GM12878 (cell line): ENCODE results near the gene BMPR1B. TPM values are rescaled to one million over a fixed set of nuclear protein-coding genes. Genes with fewer than 3 reads are reported as not detected.

Source experiments
- ATAC-seq: fragments of 200-7000 bp; cut with Tn5 transposase; 3 replicates; pipeline ENCODE4 v1.9.1; 2020; ENCODE audit warnings: mild to moderate bottlenecking, moderate library complexity
- BruUV-seq: library from RNA; stranded (reverse); fragments of 400-500 nt; replicated peaks from 2 replicates; lab custom pipeline; 2021; lab: Mats Ljungman, UMichigan
- CTCF ChIA-PET: fragments of 300-600 bp; sonication (Branson Sonifier 250); formaldehyde crosslinking; extraction: SDS; loops from one replicate; lab custom pipeline; 2021; ENCODE audit warnings: inconsistent platforms; lab: Yijun Ruan, JAX
- POLR2A ChIA-PET: fragments of 350-600 bp; formaldehyde crosslinking; extraction: SDS; loops from one replicate; lab custom pipeline; 2021; ENCODE audit warnings: inconsistent platforms; lab: Charles Lee
- RAD21 ChIA-PET: fragments of 300-600 bp; sonication (Branson Sonifier 250); formaldehyde crosslinking; loops from one replicate; lab custom pipeline; 2023; ENCODE audit warnings: antibody characterized with exemption; ENCODE audit not compliant: unreplicated experiment; lab: Charles Lee
- SMC1A ChIA-PET: fragments of 300-600 bp; sonication (Branson Sonifier 250); formaldehyde crosslinking; loops from one replicate; lab custom pipeline; 2023; ENCODE audit not compliant: unreplicated experiment, uncharacterized antibody; lab: Charles Lee
- DNase-seq: peaks from one replicate; pipeline ENCODE4 v3.0.0-alpha.2; 2011; ENCODE audit warnings: low read depth, low spot score
- FAIRE-seq: peaks from 3 replicates; lab custom pipeline; 2011; peaks lifted over from hg19 to GRCh38; lab: Jason Lieb, UNC
- H2AFZ ChIP-seq: 2 replicates; pipeline ENCODE4 v1.6.0; 2011; ENCODE audit warnings: low read depth, low read length, control low read depth; ENCODE audit not compliant: control insufficient read depth
- H3K27ac ChIP-seq: 2 replicates; pipeline ENCODE4 v1.5.1; 2011; ENCODE audit warnings: control low read depth; ENCODE audit not compliant: control insufficient read depth, insufficient read depth
- H3K27me3 ChIP-seq, 2 experiments: replicated peaks in 1 of 2; 2 replicates each; pipeline versions ENCODE4 v1.6.0 to v1.6.1; 2011; ENCODE audit warnings: low read length in 1 of 2; ENCODE audit not compliant: control insufficient read depth in 2 of 2, insufficient read depth in 2 of 2
- H3K36me3 ChIP-seq, 2 experiments: 2 replicates each; pipeline ENCODE4 v1.5.1; 2011; ENCODE audit warnings: low read length in 1 of 2; ENCODE audit not compliant: control insufficient read depth in 2 of 2, insufficient read depth in 2 of 2
- H3K4me1 ChIP-seq: 2 replicates; pipeline ENCODE4 v1.6.1; 2011; ENCODE audit warnings: mild to moderate bottlenecking, low read length, moderate library complexity, mixed read lengths; ENCODE audit not compliant: control insufficient read depth, insufficient read depth
- H3K4me2 ChIP-seq: 2 replicates; pipeline ENCODE4 v1.6.0; 2011; ENCODE audit warnings: control low read depth; ENCODE audit not compliant: control insufficient read depth, insufficient read depth
- H3K4me3 ChIP-seq: fragments of 200-600 bp; sonication (generic); 2 replicates; pipeline ENCODE4 v1.5.1; 2016
- H3K79me2 ChIP-seq: 2 replicates; pipeline ENCODE4 v1.6.0; 2011; ENCODE audit warnings: low read length; ENCODE audit not compliant: control insufficient read depth, insufficient read depth
- H3K9ac ChIP-seq: 2 replicates; pipeline ENCODE4 v1.8.0; 2011; ENCODE audit warnings: low read length, control low read depth, mixed read lengths; ENCODE audit not compliant: control insufficient read depth, insufficient read depth
- H3K9me3 ChIP-seq: replicated peaks from 3 replicates; pipeline ENCODE4 v1.5.1; 2011; ENCODE audit warnings: mild to moderate bottlenecking, low read length; ENCODE audit not compliant: control insufficient read depth, insufficient read depth
- H4K20me1 ChIP-seq: 2 replicates; pipeline ENCODE4 v1.6.0; 2011; ENCODE audit not compliant: control insufficient read depth, insufficient read depth
- ATF7 ChIP-seq: fragments of 450-650 bp; IDR thresholded peaks from 2 replicates; pipeline ENCODE4 v1.6.1; 2016; ENCODE audit warnings: low read depth, mild to moderate bottlenecking
- CEBPB ChIP-seq, 2 experiments: fragments of 150-350 bp in 1 of 2; IDR thresholded peaks; 2 replicates each; pipeline ENCODE4 v1.6.1; 2012 to 2014; ENCODE audit warnings: low read depth in 2 of 2, low read length in 2 of 2, borderline replicate concordance in 1 of 2, inconsistent platforms in 1 of 2
- CEBPZ ChIP-seq: fragments of 150-350 bp; IDR thresholded peaks from 2 replicates; pipeline ENCODE4 v1.6.1; 2016; ENCODE audit warnings: low read depth, low read length
- HDAC2 ChIP-seq: fragments of 200-600 bp; sonication (generic); IDR thresholded peaks from 2 replicates; pipeline ENCODE4 v1.6.1; 2017
- IRF3 ChIP-seq: fragments of 450-650 bp; IDR thresholded peaks from 2 replicates; pipeline ENCODE4 v1.6.1; 2014; ENCODE audit warnings: mild to moderate bottlenecking
- MXI1 ChIP-seq: fragments of 150-350 bp; IDR thresholded peaks from 2 replicates; pipeline ENCODE4 v1.6.1; 2011; ENCODE audit warnings: low read depth, mild to moderate bottlenecking, inconsistent platforms, low read length, improper control_type of control experiment
- MYB ChIP-seq: fragments of 150-350 bp; IDR thresholded peaks from 2 replicates; pipeline ENCODE4 v1.6.1; 2014; ENCODE audit warnings: mild to moderate bottlenecking, low read depth, low read length, borderline replicate concordance
- RELA ChIP-seq: fragments of 450-650 bp; IDR thresholded peaks from 2 replicates; pipeline ENCODE4 v1.8.0; 2014; ENCODE audit warnings: borderline replicate concordance; ENCODE audit not compliant: partially characterized antibody
- SMAD5 ChIP-seq: IDR thresholded peaks from 2 replicates; pipeline ENCODE4 v1.6.1; 2016; ENCODE audit warnings: antibody characterized with exemption, low read depth
- SMARCA5 ChIP-seq: fragments of 450-650 bp; IDR thresholded peaks from 2 replicates; pipeline ENCODE4 v1.6.1; 2017; ENCODE audit warnings: mild to moderate bottlenecking
- SUZ12 ChIP-seq: fragments of 200-600 bp; sonication (generic); IDR thresholded peaks from one replicate; pipeline ENCODE4 v1.6.1; 2018; ENCODE audit warnings: antibody characterized with exemption, mild to moderate bottlenecking; ENCODE audit not compliant: unreplicated experiment
- WGBS: methylation state at CpG from one replicate; pipeline ENCODE4 v1.1.6; 2016; ENCODE audit warnings: low lambda C conversion rate; ENCODE audit not compliant: insufficient replicate concordance, insufficient coverage; ENCODE audit errors: missing lambda C conversion rate; 5-methylcytosine and 5-hydroxymethylcytosine counted together
- in situ Hi-C: fragments of 300-500 bp; cut with MboI; formaldehyde crosslinking; loops from 9 replicates; pipeline ENCODE4 v1.14.3; 2018; ENCODE audit warnings: mixed read lengths
- intact Hi-C: fragments of 100-400 bp; cut with micrococcal nuclease; formaldehyde crosslinking; loops from one replicate; pipeline ENCODE4 v1.14.2; 2022; ENCODE audit not compliant: unreplicated experiment
- polyA plus RNA-seq, 11 experiments: library from polyadenylated mRNA; depleted of rRNA in 4 of 11; unstranded in 6 of 11; stranded (reverse) in 5 of 11; fragments of >200 nt; fragmentation: Nextera tagmentation in 4 of 11; fragmentation: Illumina TruSeq in 1 of 11; extraction: Ambion mirVana in 4 of 11; extraction: Trizol in 1 of 11; gene quantifications; 1 replicate in 1 of 11; 2 replicates in 10 of 11; pipeline versions ENCODE4 v1.2.1 to v1.2.3, GENCODE V29; 2011 to 2016; ENCODE audit warnings: inconsistent platforms in 2 of 11, missing spikeins in 2 of 11, low read depth in 1 of 11
- total RNA-seq, 4 experiments: library from RNA; depleted of rRNA in 3 of 4; stranded (reverse); fragments of >200 nt in 3 of 4; fragmentation: Illumina TruSeq in 1 of 4; extraction: Trizol in 1 of 4; gene quantifications; 2 replicates each; pipeline versions ENCODE4 v1.2.1 to v1.2.3, GENCODE V29; 2013 to 2021
- TF ChIP-seq, protein P1 (sequence below): fragments of 450-650 bp; IDR thresholded peaks from 2 replicates; pipeline ENCODE4 v1.6.1; 2017; ENCODE audit warnings: mild to moderate bottlenecking, moderate library complexity

BMPR1B gene
- total and polyA plus RNA-seq, 10 of the 15 experiments (the other 5 are each of a cell fraction or from before 2014, with no cell fraction given), result not detected

- TF ChIP-seq, protein P1, sequence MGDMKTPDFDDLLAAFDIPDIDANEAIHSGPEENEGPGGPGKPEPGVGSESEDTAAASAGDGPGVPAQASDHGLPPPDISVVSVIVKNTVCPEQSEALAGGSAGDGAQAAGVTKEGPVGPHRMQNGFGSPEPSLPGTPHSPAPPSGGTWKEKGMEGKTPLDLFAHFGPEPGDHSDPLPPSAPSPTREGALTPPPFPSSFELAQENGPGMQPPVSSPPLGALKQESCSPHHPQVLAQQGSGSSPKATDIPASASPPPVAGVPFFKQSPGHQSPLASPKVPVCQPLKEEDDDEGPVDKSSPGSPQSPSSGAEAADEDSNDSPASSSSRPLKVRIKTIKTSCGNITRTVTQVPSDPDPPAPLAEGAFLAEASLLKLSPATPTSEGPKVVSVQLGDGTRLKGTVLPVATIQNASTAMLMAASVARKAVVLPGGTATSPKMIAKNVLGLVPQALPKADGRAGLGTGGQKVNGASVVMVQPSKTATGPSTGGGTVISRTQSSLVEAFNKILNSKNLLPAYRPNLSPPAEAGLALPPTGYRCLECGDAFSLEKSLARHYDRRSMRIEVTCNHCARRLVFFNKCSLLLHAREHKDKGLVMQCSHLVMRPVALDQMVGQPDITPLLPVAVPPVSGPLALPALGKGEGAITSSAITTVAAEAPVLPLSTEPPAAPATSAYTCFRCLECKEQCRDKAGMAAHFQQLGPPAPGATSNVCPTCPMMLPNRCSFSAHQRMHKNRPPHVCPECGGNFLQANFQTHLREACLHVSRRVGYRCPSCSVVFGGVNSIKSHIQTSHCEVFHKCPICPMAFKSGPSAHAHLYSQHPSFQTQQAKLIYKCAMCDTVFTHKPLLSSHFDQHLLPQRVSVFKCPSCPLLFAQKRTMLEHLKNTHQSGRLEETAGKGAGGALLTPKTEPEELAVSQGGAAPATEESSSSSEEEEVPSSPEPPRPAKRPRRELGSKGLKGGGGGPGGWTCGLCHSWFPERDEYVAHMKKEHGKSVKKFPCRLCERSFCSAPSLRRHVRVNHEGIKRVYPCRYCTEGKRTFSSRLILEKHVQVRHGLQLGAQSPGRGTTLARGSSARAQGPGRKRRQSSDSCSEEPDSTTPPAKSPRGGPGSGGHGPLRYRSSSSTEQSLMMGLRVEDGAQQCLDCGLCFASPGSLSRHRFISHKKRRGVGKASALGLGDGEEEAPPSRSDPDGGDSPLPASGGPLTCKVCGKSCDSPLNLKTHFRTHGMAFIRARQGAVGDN, result no peak
- TF ChIP-seq CEBPZ, result no peak
Observed at GRCh38 chr4:95086551-95086950, 328.8 kb downstream of the BMPR1B start (continued).

DNA sequence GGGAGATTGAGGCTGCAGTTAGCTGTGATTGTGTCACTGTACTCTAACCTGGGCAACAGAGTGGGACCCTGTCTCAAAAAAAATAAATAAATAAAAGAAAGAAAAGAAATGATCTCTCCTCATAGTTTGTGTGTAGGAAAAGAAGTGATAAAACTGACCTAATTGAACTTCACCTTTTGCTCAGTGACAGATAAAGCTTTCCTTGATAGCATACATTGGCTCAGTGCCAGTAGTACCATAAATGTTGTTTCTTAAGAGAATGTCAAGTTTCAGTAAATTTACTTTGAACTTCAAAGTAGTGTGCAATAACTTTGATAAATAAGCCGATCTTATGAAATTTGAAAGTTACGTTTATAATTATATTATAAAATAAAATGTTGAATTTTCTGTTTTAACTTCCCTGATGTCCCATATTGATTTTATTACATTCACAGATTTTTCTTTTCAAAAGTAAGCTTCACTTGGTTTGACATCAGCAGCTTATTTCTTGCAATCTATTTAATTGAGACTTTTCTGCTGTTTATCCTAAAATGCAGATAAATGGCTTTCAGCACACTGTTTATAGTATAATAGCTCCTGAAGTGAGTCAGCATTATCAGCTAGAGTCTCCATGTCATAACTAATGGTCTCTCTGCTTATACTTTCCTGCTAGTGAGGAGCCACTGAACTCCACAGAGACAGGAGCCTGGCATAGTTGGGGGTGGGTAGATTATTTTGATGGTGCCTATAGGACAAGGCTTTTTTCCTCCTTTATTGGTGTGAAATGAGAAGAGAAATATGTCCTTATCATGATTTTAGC, 330.1 kb downstream of the BMPR1B start:
- intact Hi-C loops (no loop called here), in situ Hi-C loops (no loop called here)
- no peak overlapping the region for H3K4me2 ChIP-seq
- no peak for TF ChIP-seq SMARCA5
- TF ChIP-seq MXI1, result no peak
- no peak for TF ChIP-seq MYB
- no peak for TF ChIP-seq SMAD5
- TF ChIP-seq SUZ12, result no peak
- no peak for TF ChIP-seq IRF3
- TF ChIP-seq ATF7, result no peak
- TF ChIP-seq RELA, result no peak
- no peak for TF ChIP-seq HDAC2
- no peak for TF ChIP-seq CEBPB (IDR thresholded peaks at IDR 0.05; ENCODE audit: borderline replicate concordance in 1 of 2, low read depth in 2 of 2, low read length in 2 of 2)
- BruUV-seq, result no TSS peak
- WGBS, result 52% methylated on average over 2 of the region's 2 CpGs
- H3K4me1 ChIP-seq, result no peaks in the 10 kb centered on the region
- H3K27me3 ChIP-seq, result no peaks in the 10 kb centered on the region
- H2AFZ ChIP-seq, result no peak overlapping the region
- ATAC-seq (no peak), DNase-seq (no peak), FAIRE-seq (no peak)
- SMC1A ChIA-PET, result no interaction called here
- no peaks in the 10 kb centered on the region for H3K9me3 ChIP-seq
- no peak overlapping the region for H3K4me3 ChIP-seq
- H3K9ac ChIP-seq, result no peak overlapping the region
- no peaks in the 10 kb centered on the region for H4K20me1 ChIP-seq
- RAD21 ChIA-PET, result no interaction called here
- H3K36me3 ChIP-seq, result no peaks in the 10 kb centered on the region
- H3K27ac ChIP-seq, result no peak overlapping the region
- POLR2A ChIA-PET, result no interaction called here
- CTCF ChIA-PET, result interaction anchor here (1.9 kb wide), 1 partner anchor 10 kb away, joined by 4 read pairs; no protein-coding TSS in a partner anchor
- no peaks in the 10 kb centered on the region for H3K79me2 ChIP-seq
